HepG2 (cell line): Measurements from ENCODE around the gene COMMD8. TPM values are rescaled to one million over a fixed set of nuclear protein-coding genes. Genes with fewer than 3 reads are reported as not detected.
A peak's percentile ranks its signal among the peaks of the same experiment; 100 is the strongest.

Source experiments
- CENPX ChIP-seq: sonication (generic); formaldehyde crosslinking; IDR thresholded peaks from 2 replicates; pipeline ENCODE4 v1.9.0; 2021; ENCODE audit warnings: mild to moderate bottlenecking, missing genetic modification reagents, moderate library complexity
- NFAT5 ChIP-seq: sonication (generic); formaldehyde crosslinking; IDR thresholded peaks from 2 replicates; pipeline ENCODE4 v1.4.0; 2020; ENCODE audit warnings: missing genetic modification reagents
- NFE2 ChIP-seq: sonication (generic); formaldehyde crosslinking; IDR thresholded peaks from 2 replicates; pipeline ENCODE4 v1.4.0; 2020; ENCODE audit warnings: missing genetic modification reagents
- SIN3A ChIP-seq: IDR thresholded peaks from 2 replicates; pipeline ENCODE4 v1.6.1; 2011; ENCODE audit warnings: low read depth, mild to moderate bottlenecking, control low read depth, low read length, borderline replicate concordance
- TARDBP ChIP-seq: sonication (generic); formaldehyde crosslinking; IDR thresholded peaks from 2 replicates; pipeline ENCODE4 v1.8.0; 2022; ENCODE audit warnings: mild to moderate bottlenecking, missing genetic modification reagents
- TFE3 ChIP-seq: IDR thresholded peaks from 2 replicates; pipeline ENCODE4 v1.6.1; 2016
- TOE1 ChIP-seq: sonication (generic); formaldehyde crosslinking; IDR thresholded peaks from 2 replicates; pipeline ENCODE4 v1.4.0; 2020; ENCODE audit warnings: mild to moderate bottlenecking, missing genetic modification reagents
- ZBTB14 ChIP-seq: sonication (generic); formaldehyde crosslinking; IDR thresholded peaks from 2 replicates; pipeline ENCODE4 v1.4.0; 2020; ENCODE audit warnings: missing genetic modification reagents
- ZBTB4 ChIP-seq: sonication (generic); formaldehyde crosslinking; IDR thresholded peaks from 2 replicates; pipeline ENCODE4 v1.4.0; 2020; ENCODE audit warnings: missing genetic modification reagents, mild to moderate bottlenecking, borderline replicate concordance
- ZC3H13 ChIP-seq: sonication (generic); formaldehyde crosslinking; IDR thresholded peaks from 2 replicates; pipeline ENCODE4 v1.8.1; 2023; ENCODE audit warnings: mild to moderate bottlenecking, missing genetic modification reagents, moderate library complexity
- ZKSCAN1 ChIP-seq: fragments of 150-350 bp; IDR thresholded peaks from 2 replicates; pipeline ENCODE4 v1.6.1; 2014; ENCODE audit warnings: low read length
- ZNF18 ChIP-seq: sonication (generic); formaldehyde crosslinking; IDR thresholded peaks from 2 replicates; pipeline ENCODE4 v1.8.0; 2022; ENCODE audit warnings: mild to moderate bottlenecking, missing genetic modification reagents; ENCODE audit not compliant: insufficient replicate concordance
- ZNF20 ChIP-seq: sonication (generic); formaldehyde crosslinking; IDR thresholded peaks from 2 replicates; pipeline ENCODE4 v1.4.0; 2020; ENCODE audit warnings: mild to moderate bottlenecking, moderate library complexity, missing genetic modification reagents
- ZNF260 ChIP-seq: sonication (generic); formaldehyde crosslinking; IDR thresholded peaks from 2 replicates; pipeline ENCODE4 v1.4.0; 2020; ENCODE audit warnings: missing genetic modification reagents, low read depth, mild to moderate bottlenecking, borderline replicate concordance
- ZNF616 ChIP-seq: sonication (generic); formaldehyde crosslinking; IDR thresholded peaks from 2 replicates; pipeline ENCODE4 v1.5.0; 2020; ENCODE audit warnings: low read depth, mild to moderate bottlenecking, missing genetic modification reagents
- ZNF75D ChIP-seq: sonication (generic); formaldehyde crosslinking; IDR thresholded peaks from 2 replicates; pipeline ENCODE4 v1.8.1; 2023; ENCODE audit warnings: missing genetic modification reagents, mild to moderate bottlenecking, borderline replicate concordance
- polyA plus RNA-seq, 8 experiments: library from polyadenylated mRNA; depleted of rRNA in 3 of 8; stranded (reverse) in 7 of 8; unstranded in 1 of 8; fragments of >200 nt; fragmentation: Illumina TruSeq in 4 of 8; extraction: Trizol in 4 of 8; gene quantifications; 2 replicates each; pipeline versions ENCODE4 v1.2.1 to v1.2.3, GENCODE V29; 2011 to 2016; ENCODE audit warnings: low read depth in 4 of 8, missing spikeins in 1 of 8, mixed read lengths in 1 of 8; ENCODE audit not compliant: insufficient read depth in 1 of 8
- total RNA-seq, 5 experiments: library from RNA; depleted of rRNA; stranded (reverse); fragments of >200 nt; fragmentation: Illumina TruSeq; extraction: Trizol; gene quantifications; 2 replicates each; pipeline ENCODE4 v1.2.3, GENCODE V29; 2016; ENCODE audit warnings: low read depth in 1 of 5

The COMMD8 gene
- total and polyA plus RNA-seq, 2 of the 13 experiments (the other 11 are each of a cell fraction or from before 2014, with no cell fraction given), result 7.1 to 20.3 TPM

- TF ChIP-seq ZNF20, result no peak
- TF ChIP-seq ZBTB4, result no peak
- TF ChIP-seq TOE1, result no peak
- no peak for TF ChIP-seq NFE2
- peak; percentile 37; the same call in 1 of the 2 replicates for TF ChIP-seq SIN3A
- peak; percentile 87; the same call in 1 of the 2 replicates for TF ChIP-seq TARDBP (CRISPR knock-in tag)
- no peak for TF ChIP-seq ZNF18 (CRISPR knock-in tag)
- no peak for TF ChIP-seq ZBTB14
- TF ChIP-seq CENPX (CRISPR knock-in tag), result no peak
- TF ChIP-seq ZNF260 (CRISPR knock-in tag), result no peak
- TF ChIP-seq ZNF616 (CRISPR knock-in tag), result no peak
- TF ChIP-seq ZNF75D (CRISPR knock-in tag), result no peak
- no peak for TF ChIP-seq NFAT5
- TF ChIP-seq TFE3 (CRISPR knock-in tag), result peak; percentile 95
- TF ChIP-seq ZKSCAN1, result no peak
- TF ChIP-seq ZC3H13 (CRISPR knock-in tag), result no peak
Observed at GRCh38 chr4:47463235-47463956, at the start of gene COMMD8 (continued).
